GM12878 (cell line): ENCODE measurements around the gene FCHSD2. TPM values are rescaled to one million over a fixed set of nuclear protein-coding genes. Genes with fewer than 3 reads are reported as not detected.

Source experiments
- ATAC-seq: fragments of 200-7000 bp; cut with Tn5 transposase; 3 replicates; pipeline ENCODE4 v1.9.1; 2020; ENCODE audit warnings: mild to moderate bottlenecking, moderate library complexity
- BruUV-seq: library from RNA; stranded (reverse); fragments of 400-500 nt; replicated peaks from 2 replicates; lab custom pipeline; 2021; lab: Mats Ljungman, UMichigan
- CTCF ChIA-PET: fragments of 300-600 bp; sonication (Branson Sonifier 250); formaldehyde crosslinking; extraction: SDS; loops from one replicate; lab custom pipeline; 2021; ENCODE audit warnings: inconsistent platforms; lab: Yijun Ruan, JAX
- POLR2A ChIA-PET: fragments of 350-600 bp; formaldehyde crosslinking; extraction: SDS; loops from one replicate; lab custom pipeline; 2021; ENCODE audit warnings: inconsistent platforms; lab: Charles Lee
- RAD21 ChIA-PET: fragments of 300-600 bp; sonication (Branson Sonifier 250); formaldehyde crosslinking; loops from one replicate; lab custom pipeline; 2023; ENCODE audit warnings: antibody characterized with exemption; ENCODE audit not compliant: unreplicated experiment; lab: Charles Lee
- SMC1A ChIA-PET: fragments of 300-600 bp; sonication (Branson Sonifier 250); formaldehyde crosslinking; loops from one replicate; lab custom pipeline; 2023; ENCODE audit not compliant: unreplicated experiment, uncharacterized antibody; lab: Charles Lee
- DNase-seq: peaks from one replicate; pipeline ENCODE4 v3.0.0-alpha.2; 2011; ENCODE audit warnings: low read depth, low spot score
- FAIRE-seq: peaks from 3 replicates; lab custom pipeline; 2011; peaks lifted over from hg19 to GRCh38; lab: Jason Lieb, UNC
- H2AFZ ChIP-seq: 2 replicates; pipeline ENCODE4 v1.6.0; 2011; ENCODE audit warnings: low read depth, low read length, control low read depth; ENCODE audit not compliant: control insufficient read depth
- H3K27ac ChIP-seq: 2 replicates; pipeline ENCODE4 v1.5.1; 2011; ENCODE audit warnings: control low read depth; ENCODE audit not compliant: control insufficient read depth, insufficient read depth
- H3K27me3 ChIP-seq, 2 experiments: replicated peaks in 1 of 2; 2 replicates each; pipeline versions ENCODE4 v1.6.0 to v1.6.1; 2011; ENCODE audit warnings: low read length in 1 of 2; ENCODE audit not compliant: control insufficient read depth in 2 of 2, insufficient read depth in 2 of 2
- H3K36me3 ChIP-seq, 2 experiments: 2 replicates each; pipeline ENCODE4 v1.5.1; 2011; ENCODE audit warnings: low read length in 1 of 2; ENCODE audit not compliant: control insufficient read depth in 2 of 2, insufficient read depth in 2 of 2
- H3K4me1 ChIP-seq: 2 replicates; pipeline ENCODE4 v1.6.1; 2011; ENCODE audit warnings: mild to moderate bottlenecking, low read length, moderate library complexity, mixed read lengths; ENCODE audit not compliant: control insufficient read depth, insufficient read depth
- H3K4me2 ChIP-seq: 2 replicates; pipeline ENCODE4 v1.6.0; 2011; ENCODE audit warnings: control low read depth; ENCODE audit not compliant: control insufficient read depth, insufficient read depth
- H3K4me3 ChIP-seq: fragments of 200-600 bp; sonication (generic); 2 replicates; pipeline ENCODE4 v1.5.1; 2016
- H3K79me2 ChIP-seq: 2 replicates; pipeline ENCODE4 v1.6.0; 2011; ENCODE audit warnings: low read length; ENCODE audit not compliant: control insufficient read depth, insufficient read depth
- H3K9ac ChIP-seq: 2 replicates; pipeline ENCODE4 v1.8.0; 2011; ENCODE audit warnings: low read length, control low read depth, mixed read lengths; ENCODE audit not compliant: control insufficient read depth, insufficient read depth
- H3K9me3 ChIP-seq: replicated peaks from 3 replicates; pipeline ENCODE4 v1.5.1; 2011; ENCODE audit warnings: mild to moderate bottlenecking, low read length; ENCODE audit not compliant: control insufficient read depth, insufficient read depth
- H4K20me1 ChIP-seq: 2 replicates; pipeline ENCODE4 v1.6.0; 2011; ENCODE audit not compliant: control insufficient read depth, insufficient read depth
- CBFB ChIP-seq: IDR thresholded peaks from 2 replicates; pipeline ENCODE4 v1.6.1; 2016; ENCODE audit warnings: antibody characterized with exemption, low read depth
- CBX3 ChIP-seq: fragments of 200-600 bp; sonication (generic); IDR thresholded peaks from 2 replicates; pipeline ENCODE4 v1.6.1; 2016; ENCODE audit warnings: low read depth, borderline replicate concordance
- CBX5 ChIP-seq: sonication (generic); IDR thresholded peaks from 2 replicates; pipeline ENCODE4 v1.6.1; 2016; ENCODE audit warnings: low read depth, moderate library complexity, mild to moderate bottlenecking, inconsistent platforms
- EGR1 ChIP-seq, 2 experiments: IDR thresholded peaks; 1 replicate in 1 of 2; 2 replicates in 1 of 2; pipeline ENCODE4 v1.6.1; 2011 to 2012; ENCODE audit warnings: low read depth in 2 of 2, low read length in 2 of 2, borderline replicate concordance in 1 of 2, mild to moderate bottlenecking in 1 of 2, moderate library complexity in 1 of 2
- FOXM1 ChIP-seq: IDR thresholded peaks from 2 replicates; pipeline ENCODE4 v1.6.1; 2012; ENCODE audit warnings: low read depth, mild to moderate bottlenecking, inconsistent platforms, low read length, moderate library complexity
- IRF4 ChIP-seq: IDR thresholded peaks from 2 replicates; pipeline ENCODE4 v1.6.1; 2011; ENCODE audit warnings: low read depth, low read length
- NR2C2 ChIP-seq: IDR thresholded peaks from 2 replicates; pipeline ENCODE4 v1.6.1; 2011; ENCODE audit warnings: borderline replicate concordance, low read depth; ENCODE audit not compliant: control insufficient read depth, insufficient read length
- PML ChIP-seq: IDR thresholded peaks from 2 replicates; pipeline ENCODE4 v1.6.1; 2012; ENCODE audit warnings: low read length, inconsistent platforms
- RELA ChIP-seq: fragments of 450-650 bp; IDR thresholded peaks from 2 replicates; pipeline ENCODE4 v1.8.0; 2014; ENCODE audit warnings: borderline replicate concordance; ENCODE audit not compliant: partially characterized antibody
- SKIL ChIP-seq: fragments of 450-650 bp; IDR thresholded peaks from 2 replicates; pipeline ENCODE4 v1.6.1; 2017; ENCODE audit warnings: mild to moderate bottlenecking, low read depth, inconsistent platforms; ENCODE audit not compliant: poor library complexity, severe bottlenecking
- TAF1 ChIP-seq: IDR thresholded peaks from 2 replicates; pipeline ENCODE4 v1.6.1; 2011; ENCODE audit warnings: mild to moderate bottlenecking, low read depth, low read length, borderline replicate concordance
- YY1 ChIP-seq: IDR thresholded peaks from 2 replicates; pipeline ENCODE4 v1.6.1; 2011; ENCODE audit warnings: low read depth, mild to moderate bottlenecking, low read length
- ZBTB33 ChIP-seq: fragments of 450-650 bp; IDR thresholded peaks from 2 replicates; pipeline ENCODE4 v1.6.1; 2017; ENCODE audit warnings: mild to moderate bottlenecking
- ZBTB4 ChIP-seq: fragments of 450-650 bp; formaldehyde crosslinking; IDR thresholded peaks from 2 replicates; pipeline ENCODE4 v1.4.0; 2022; ENCODE audit warnings: mild to moderate bottlenecking, moderate library complexity
- ZNF207 ChIP-seq: fragments of 450-650 bp; IDR thresholded peaks from 2 replicates; pipeline ENCODE4 v1.6.1; 2014; ENCODE audit warnings: antibody characterized with exemption, mild to moderate bottlenecking, borderline replicate concordance
- ZNF622 ChIP-seq: fragments of 450-650 bp; IDR thresholded peaks from 2 replicates; pipeline ENCODE4 v1.6.1; 2017; ENCODE audit warnings: mild to moderate bottlenecking, inconsistent platforms
- WGBS: methylation state at CpG from one replicate; pipeline ENCODE4 v1.1.6; 2016; ENCODE audit warnings: low lambda C conversion rate; ENCODE audit not compliant: insufficient replicate concordance, insufficient coverage; ENCODE audit errors: missing lambda C conversion rate; 5-methylcytosine and 5-hydroxymethylcytosine counted together
- in situ Hi-C: fragments of 300-500 bp; cut with MboI; formaldehyde crosslinking; loops from 9 replicates; pipeline ENCODE4 v1.14.3; 2018; ENCODE audit warnings: mixed read lengths
- intact Hi-C: fragments of 100-400 bp; cut with micrococcal nuclease; formaldehyde crosslinking; loops from one replicate; pipeline ENCODE4 v1.14.2; 2022; ENCODE audit not compliant: unreplicated experiment
- polyA plus RNA-seq, 11 experiments: library from polyadenylated mRNA; depleted of rRNA in 4 of 11; unstranded in 6 of 11; stranded (reverse) in 5 of 11; fragments of >200 nt; fragmentation: Nextera tagmentation in 4 of 11; fragmentation: Illumina TruSeq in 1 of 11; extraction: Ambion mirVana in 4 of 11; extraction: Trizol in 1 of 11; gene quantifications; 1 replicate in 1 of 11; 2 replicates in 10 of 11; pipeline versions ENCODE4 v1.2.1 to v1.2.3, GENCODE V29; 2011 to 2016; ENCODE audit warnings: inconsistent platforms in 2 of 11, missing spikeins in 2 of 11, low read depth in 1 of 11
- total RNA-seq, 4 experiments: library from RNA; depleted of rRNA in 3 of 4; stranded (reverse); fragments of >200 nt in 3 of 4; fragmentation: Illumina TruSeq in 1 of 4; extraction: Trizol in 1 of 4; gene quantifications; 2 replicates each; pipeline versions ENCODE4 v1.2.1 to v1.2.3, GENCODE V29; 2013 to 2021

FCHSD2 gene
- total and polyA plus RNA-seq, 10 of the 15 experiments (the other 5 are each of a cell fraction or from before 2014, with no cell fraction given) = 13.2 to 89.8 (median 47.8) TPM

GRCh38 chr11:72939031-72939430, 203.1 kb downstream of the FCHSD2 start:
- WGBS = 67% methylated on average over 2 of the region's 2 CpGs
- ChIA-PET RAD21 (interaction anchor here (0.5 to 0.7 kb wide), 3 partner anchors 28 to 368 kb away, joined by 3 read pairs; no protein-coding TSS in a partner anchor), CTCF (interaction anchor here (0.7 to 2.9 kb wide), 2 partner anchors 10 to 14 kb away, joined by 3 to 15 read pairs; no protein-coding TSS in a partner anchor)
- TF ChIP-seq PML (no peak), YY1 (no peak), CBX5 (no peak), CBFB (no peak), ZNF207 (no peak), ZBTB33 (no peak), TAF1 (no peak), CBX3 (no peak), ZBTB4 (no peak), FOXM1 (no peak), ZNF622 (no peak), IRF4 (no peak), RELA (no peak), SKIL (no peak), NR2C2 (no peak), EGR1 (IDR thresholded peaks at IDR 0.05; ENCODE audit: borderline replicate concordance in 1 of 2, low read depth in 2 of 2, low read length in 2 of 2) (no peak)

More at GRCh38 chr11:72939031-72939430, 203.1 kb downstream of the FCHSD2 start:
- H3K27me3 ChIP-seq = no peaks in the 10 kb centered on the region
- H4K20me1 ChIP-seq = no peaks in the 10 kb centered on the region; the same call in 1 of the 2 replicates
- H3K4me1 ChIP-seq = no peaks in the 10 kb centered on the region
- H3K4me3 ChIP-seq = no peak overlapping the region
- SMC1A ChIA-PET = interaction anchor here (1.0 to 1.5 kb wide), 2 partner anchors 13 to 253 kb away, joined by 3 to 7 read pairs; no protein-coding TSS in a partner anchor
- no peaks in the 10 kb centered on the region; the same call in 2 of the 3 replicates for H3K9me3 ChIP-seq
- in situ Hi-C loops (no loop called here), intact Hi-C loops (no loop called here)
- ATAC-seq (no peak), DNase-seq (no peak), FAIRE-seq (no peak)
- no peak overlapping the region for H2AFZ ChIP-seq
- POLR2A ChIA-PET = no interaction called here
- peaks cover 4 to 24% of the 10 kb centered on the region in 2 experiments for H3K36me3 ChIP-seq
- H3K79me2 ChIP-seq = no peaks in the 10 kb centered on the region
- H3K4me2 ChIP-seq = no peak overlapping the region
- H3K9ac ChIP-seq = no peak overlapping the region
- no TSS peak for BruUV-seq
- no peak overlapping the region for H3K27ac ChIP-seq
